Cardiac ventricle fibroblast (primary cell): Measurements from ENCODE around the gene LUZP1. TPM values are rescaled to one million over a fixed set of nuclear protein-coding genes. Genes with fewer than 3 reads are reported as not detected.

Experiments used
- total RNA-seq: library from RNA; depleted of rRNA; stranded (reverse); fragments of >200 nt; gene quantifications from 2 replicates; pipeline ENCODE4 v1.2.3, GENCODE V29; 2015

Gene LUZP1
- 18.7 and 19.8 TPM in 2 replicates for total RNA-seq

DNA sequence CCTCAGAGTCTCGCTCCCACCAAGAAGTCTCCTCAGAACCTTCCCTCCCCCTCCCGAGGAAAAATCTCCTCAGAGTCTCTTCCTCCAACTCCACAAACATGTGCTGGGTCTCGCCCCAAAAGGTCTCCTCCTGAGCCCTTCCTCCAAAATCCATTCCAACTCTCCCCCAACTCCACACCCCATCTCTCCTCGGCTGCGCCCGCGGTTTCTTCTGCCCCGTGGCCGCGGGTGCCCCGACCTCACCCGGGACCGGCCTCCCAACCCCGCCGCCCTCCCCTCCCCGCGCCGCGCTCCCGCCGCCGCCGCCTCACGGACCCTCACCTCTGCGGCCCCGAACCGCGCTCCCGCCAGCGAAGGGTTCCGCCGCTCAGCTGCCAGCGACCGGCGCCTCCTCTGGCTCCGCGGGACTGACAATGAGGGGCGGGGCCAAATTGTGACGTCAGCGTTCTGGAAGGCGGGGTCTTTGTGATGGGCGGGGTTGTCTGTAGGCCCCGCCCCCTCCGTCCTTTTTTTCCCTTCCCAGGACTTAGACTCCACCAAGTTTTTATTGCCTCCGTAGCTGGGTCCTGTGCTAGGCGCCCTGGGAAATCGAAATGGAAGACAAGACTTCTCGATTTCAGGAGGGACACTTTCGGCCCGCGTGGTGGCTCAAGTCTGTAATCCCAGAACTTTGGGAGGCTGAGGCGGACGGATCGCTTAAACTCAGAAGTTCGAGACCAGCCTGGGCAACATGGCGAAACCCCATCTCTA is at the start of gene LUZP1:
Gene LUZP1, minus strand, starts transcription at position 412 of the 750 bp plus-strand sequence.

DNA sequence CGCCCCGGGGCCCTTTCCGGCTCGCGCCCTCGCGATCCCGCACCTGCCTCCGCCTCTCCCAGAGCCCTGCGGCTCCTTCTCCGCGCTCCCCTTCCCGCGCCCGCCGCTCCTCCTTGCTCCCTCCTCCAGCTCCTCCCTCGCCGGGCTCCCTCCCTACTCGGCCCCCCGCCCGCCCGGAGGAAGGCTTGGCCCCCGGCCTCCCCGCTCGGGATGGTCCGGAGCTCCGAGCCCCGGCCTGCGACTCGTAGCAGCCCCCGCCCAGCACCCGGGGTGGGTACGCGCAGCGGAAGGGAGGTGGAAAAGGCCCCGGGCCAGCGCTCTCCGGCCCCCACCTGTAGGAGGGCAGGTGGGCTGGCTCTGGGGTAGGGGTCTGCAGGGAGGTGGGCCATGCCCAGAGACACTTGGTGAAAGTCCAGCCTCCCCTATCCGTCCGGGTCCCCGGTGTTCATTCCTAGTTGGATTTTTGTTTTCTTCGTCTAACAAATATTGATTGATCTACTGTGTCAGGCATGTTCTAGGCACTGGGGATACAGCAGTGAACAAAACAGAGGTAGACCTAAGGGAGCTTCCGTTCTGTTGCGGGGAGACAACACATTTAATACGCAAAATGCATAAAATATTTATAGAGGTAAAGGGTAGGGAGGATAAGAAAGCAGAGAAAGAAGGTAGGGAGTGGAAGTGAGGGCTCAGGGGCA is 48.9 kb upstream of the LUZP1 start, which contains the start of gene HTR1D:
Gene HTR1D, minus strand, starts transcription at position 82 of the 695 bp plus-strand sequence. CDS start 23,283 bp downstream, outside the sequence.

Other genes with a start within 250 kb of the LUZP1 start
- not detected in 2 replicates for gene LACTBL1, start 196.0 kb downstream of the LUZP1 start, total RNA-seq
- gene TEX46, start 153.0 kb downstream of the LUZP1 start, total RNA-seq = not detected in 2 replicates
- 49.3 and 51.4 TPM in 2 replicates for gene KDM1A, start 149.4 kb downstream of the LUZP1 start, total RNA-seq
- not detected in 2 replicates for gene HTR1D, start 48.6 kb upstream of the LUZP1 start, total RNA-seq
- 62.5 and 62.8 TPM in 2 replicates for gene HNRNPR, start 175.4 kb upstream of the LUZP1 start, total RNA-seq
- gene ZNF436, start 201.0 kb upstream of the LUZP1 start, total RNA-seq = 31.8 and 32.6 TPM in 2 replicates